Measurements from ENCODE around the gene CLOCK. TPM values are rescaled to one million over a fixed set of nuclear protein-coding genes. Genes with fewer than 3 reads are reported as not detected.

The CLOCK gene
- total and polyA plus RNA-seq, 9 of the 15 experiments (the other 6 are each of a cell fraction or from before 2014, with no cell fraction given) = 3.7 to 14.4 (median 9.4) TPM

- TF ChIP-seq, protein P1, sequence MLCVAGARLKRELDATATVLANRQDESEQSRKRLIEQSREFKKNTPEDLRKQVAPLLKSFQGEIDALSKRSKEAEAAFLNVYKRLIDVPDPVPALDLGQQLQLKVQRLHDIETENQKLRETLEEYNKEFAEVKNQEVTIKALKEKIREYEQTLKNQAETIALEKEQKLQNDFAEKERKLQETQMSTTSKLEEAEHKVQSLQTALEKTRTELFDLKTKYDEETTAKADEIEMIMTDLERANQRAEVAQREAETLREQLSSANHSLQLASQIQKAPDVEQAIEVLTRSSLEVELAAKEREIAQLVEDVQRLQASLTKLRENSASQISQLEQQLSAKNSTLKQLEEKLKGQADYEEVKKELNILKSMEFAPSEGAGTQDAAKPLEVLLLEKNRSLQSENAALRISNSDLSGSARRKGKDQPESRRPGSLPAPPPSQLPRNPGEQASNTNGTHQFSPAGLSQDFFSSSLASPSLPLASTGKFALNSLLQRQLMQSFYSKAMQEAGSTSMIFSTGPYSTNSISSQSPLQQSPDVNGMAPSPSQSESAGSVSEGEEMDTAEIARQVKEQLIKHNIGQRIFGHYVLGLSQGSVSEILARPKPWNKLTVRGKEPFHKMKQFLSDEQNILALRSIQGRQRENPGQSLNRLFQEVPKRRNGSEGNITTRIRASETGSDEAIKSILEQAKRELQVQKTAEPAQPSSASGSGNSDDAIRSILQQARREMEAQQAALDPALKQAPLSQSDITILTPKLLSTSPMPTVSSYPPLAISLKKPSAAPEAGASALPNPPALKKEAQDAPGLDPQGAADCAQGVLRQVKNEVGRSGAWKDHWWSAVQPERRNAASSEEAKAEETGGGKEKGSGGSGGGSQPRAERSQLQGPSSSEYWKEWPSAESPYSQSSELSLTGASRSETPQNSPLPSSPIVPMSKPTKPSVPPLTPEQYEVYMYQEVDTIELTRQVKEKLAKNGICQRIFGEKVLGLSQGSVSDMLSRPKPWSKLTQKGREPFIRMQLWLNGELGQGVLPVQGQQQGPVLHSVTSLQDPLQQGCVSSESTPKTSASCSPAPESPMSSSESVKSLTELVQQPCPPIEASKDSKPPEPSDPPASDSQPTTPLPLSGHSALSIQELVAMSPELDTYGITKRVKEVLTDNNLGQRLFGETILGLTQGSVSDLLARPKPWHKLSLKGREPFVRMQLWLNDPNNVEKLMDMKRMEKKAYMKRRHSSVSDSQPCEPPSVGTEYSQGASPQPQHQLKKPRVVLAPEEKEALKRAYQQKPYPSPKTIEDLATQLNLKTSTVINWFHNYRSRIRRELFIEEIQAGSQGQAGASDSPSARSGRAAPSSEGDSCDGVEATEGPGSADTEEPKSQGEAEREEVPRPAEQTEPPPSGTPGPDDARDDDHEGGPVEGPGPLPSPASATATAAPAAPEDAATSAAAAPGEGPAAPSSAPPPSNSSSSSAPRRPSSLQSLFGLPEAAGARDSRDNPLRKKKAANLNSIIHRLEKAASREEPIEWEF (CRISPR knock-in tag; IDR thresholded peaks at IDR 0.05) = no peak
- no peak for TF ChIP-seq RBM34 (IDR thresholded peaks at IDR 0.05; ENCODE audit: borderline replicate concordance, insufficient read depth, low read length)
- TF ChIP-seq ZNF224 (CRISPR knock-in tag; IDR thresholded peaks at IDR 0.05) = no peak
- TF ChIP-seq CEBPG (CRISPR knock-in tag; IDR thresholded peaks at IDR 0.05) = no peak
- 0 out of 4 replicates have a peak, but pooled peaks of 1 of the 2 experiments have one; percentile 26 for TF ChIP-seq CEBPG (tag; conservative IDR thresholded peaks at IDR 0.05 in 1 of 2, IDR thresholded peaks at IDR 0.05 in 1 of 2)
- TF ChIP-seq VEZF1 (CRISPR knock-in tag; IDR thresholded peaks at IDR 0.05) = 0 out of 2 replicates have a peak, but pooled peaks have one; percentile 33
- no peak for TF ChIP-seq ZBTB5 (IDR thresholded peaks at IDR 0.05)
- TF ChIP-seq CBFA2T3 (IDR thresholded peaks at IDR 0.05) = peak; percentile 57
- TF ChIP-seq PYGO2 (tag; IDR thresholded peaks at IDR 0.05) = no peak
- no peak for TF ChIP-seq SNIP1 (IDR thresholded peaks at IDR 0.05; ENCODE audit: low read depth)
- TF ChIP-seq ZNF785 (CRISPR knock-in tag; IDR thresholded peaks at IDR 0.05) = no peak
- TF ChIP-seq RBFOX2 (IDR thresholded peaks at IDR 0.05; ENCODE audit: low read depth, low read length) = no peak
- no peak for TF ChIP-seq ZEB2 (IDR thresholded peaks at IDR 0.05)
- peak; percentile 95 for TF ChIP-seq DACH1 (IDR thresholded peaks at IDR 0.05; ENCODE audit: partially characterized antibody)
- no peak for TF ChIP-seq PHF21A (IDR thresholded peaks at IDR 0.05; ENCODE audit: borderline replicate concordance, low read depth)
- TF ChIP-seq, protein P2, sequence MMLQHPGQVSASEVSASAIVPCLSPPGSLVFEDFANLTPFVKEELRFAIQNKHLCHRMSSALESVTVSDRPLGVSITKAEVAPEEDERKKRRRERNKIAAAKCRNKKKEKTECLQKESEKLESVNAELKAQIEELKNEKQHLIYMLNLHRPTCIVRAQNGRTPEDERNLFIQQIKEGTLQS (IDR thresholded peaks at IDR 0.05) = peak; percentile 56
- TF ChIP-seq, protein P2 (CRISPR knock-in tag; conservative IDR thresholded peaks at IDR 0.05) = no peak
- peak; percentile 75 for TF ChIP-seq CEBPB (tag; IDR thresholded peaks at IDR 0.05)
- no peak for TF ChIP-seq NFE2 (IDR thresholded peaks at IDR 0.05; ENCODE audit: low read depth)
- no peak for TF ChIP-seq ZFPM2 (CRISPR knock-in tag; IDR thresholded peaks at IDR 0.05)
Measured at GRCh38 chr4:55543858-55544257, 2.9 kb downstream of the CLOCK start (continued).

Data from K562 (cell line).